ENCODE measurements around the gene DUSP22. TPM values are rescaled to one million over a fixed set of nuclear protein-coding genes. Genes with fewer than 3 reads are reported as not detected.

DUSP22 gene
- total RNA-seq, 4 donors from 2014 or later: 53.2 to 89.8 (median 73.7) TPM

GRCh38 chr6:398558-399078 lies 106.3 kb downstream of the DUSP22 start:
- peaks cover 0 to 4% (median 2%) of the 10 kb centered on the region in 4 donors for H3K4me1 ChIP-seq
- TF ChIP-seq CTCF (IDR thresholded peaks at IDR 0.05) (no peak), POLR2A (IDR thresholded peaks at IDR 0.05) (no peak), EP300 (IDR thresholded peaks at IDR 0.05) (no peak)
- H3K27ac ChIP-seq: no peak overlapping the region
- H3K9me3 ChIP-seq: no peaks in the 10 kb centered on the region
- no peak for DNase-seq (ENCODE audit: low spot score in 2 of 2)
- H3K27me3 ChIP-seq: peaks cover 0 to 25% of the 10 kb centered on the region in 2 donors
- no peak overlapping the region for H3K4me3 ChIP-seq
- 74 to 90% methylated on average over 9 to 13 of the region's 13 CpGs for WGBS, 2 donors
- H3K36me3 ChIP-seq: no peaks in the 10 kb centered on the region

GRCh38 chr6:399785-400534 lies 107.7 kb downstream of the DUSP22 start:
- DNase-seq (ENCODE audit: low spot score in 2 of 2): no peak
- TF ChIP-seq EP300 (IDR thresholded peaks at IDR 0.05): no peak
- no peak for TF ChIP-seq CTCF (IDR thresholded peaks at IDR 0.05)
- TF ChIP-seq POLR2A (IDR thresholded peaks at IDR 0.05): no peak
- Histone ChIP-seq H3K27ac (no peak overlapping the region), H3K9me3 (no peaks in the 10 kb centered on the region), H3K36me3 (no peaks in the 10 kb centered on the region), H3K4me1 (peaks cover 0 to 4% (median 0%) of the 10 kb centered on the region in 4 donors), H3K27me3 (peaks cover 0 to 20% of the 10 kb centered on the region in 2 donors), H3K4me3 (no peak overlapping the region)
- 72 to 78% methylated on average over 11 of the region's 11 CpGs for WGBS, 2 donors

GRCh38 chr6:400815-401214 lies 108.5 kb downstream of the DUSP22 start:
- TF ChIP-seq CTCF (IDR thresholded peaks at IDR 0.05) (no peak), POLR2A (IDR thresholded peaks at IDR 0.05) (no peak), EP300 (IDR thresholded peaks at IDR 0.05) (no peak)
- Histone ChIP-seq H3K27me3 (peaks cover 0 to 15% of the 10 kb centered on the region in 2 donors), H3K9me3 (no peaks in the 10 kb centered on the region), H3K27ac (no peak overlapping the region), H3K4me1 (peaks cover 0 to 4% (median 0%) of the 10 kb centered on the region in 4 donors), H3K36me3 (no peaks in the 10 kb centered on the region), H3K4me3 (no peak overlapping the region)
- 76 to 82% methylated on average over 6 of the region's 6 CpGs for WGBS, 2 donors
- no peak for DNase-seq (ENCODE audit: low spot score in 2 of 2)

Other genes starting within 250 kb of the DUSP22 start
- gene IRF4, start 99.3 kb downstream of the DUSP22 start, total RNA-seq: 1 to 10 TPM in 3 of 4 donors, under 1 TPM in 1; 0.22 to 6.9 (median 2.3) TPM

Measured in tibial nerve (tissue), 4 donors.